ENCODE measurements around the gene ABCC9. TPM values are rescaled to one million over a fixed set of nuclear protein-coding genes. Genes with fewer than 3 reads are reported as not detected.
A peak's percentile ranks its signal among the peaks of the same experiment; 100 is the strongest.
"Not testable (repeated sequence)": the region's sequence is repeated elsewhere in the genome, so short reads cannot be mapped to it uniquely, and the experiment has no call there.

The ABCC9 gene
- polyA plus RNA-seq, 4 donors: under 0.01 to 2.5 (median 1.4) TPM; not detected in 1

GRCh38 chr12:21801522-21802288, 139.5 kb downstream of the ABCC9 start:
- WGBS, 3 donors: 31 to 64% (median 32%) methylated on average over 4 of the region's 4 CpGs
- no peaks in the 10 kb centered on the region for H3K9me3 ChIP-seq (ENCODE audit: control insufficient read depth in 2 of 2, insufficient read depth in 1 of 2, low read depth in 1 of 2, low read length in 1 of 2)
- no peaks in the 10 kb centered on the region for H3K36me3 ChIP-seq (ENCODE audit: control insufficient read depth in 3 of 3, insufficient read depth in 2 of 3, low read depth in 1 of 3, low read length in 3 of 3)
- no peak overlapping the region for H3K4me3 ChIP-seq (ENCODE audit: low read depth in 1 of 3, low read length in 3 of 3)
- FAIRE-seq (no peak), DNase-seq (peak; percentile 53 to 56)
- H3K27ac ChIP-seq (ENCODE audit: low read depth in 1 of 3, low read length in 2 of 3): peak overlapping the region in 1 of 3 donors; percentile 26
- no peaks in the 10 kb centered on the region for H3K27me3 ChIP-seq (ENCODE audit: control insufficient read depth in 3 of 3, insufficient read depth in 3 of 3, low read length in 3 of 3)
- H3K4me1 ChIP-seq (ENCODE audit: control insufficient read depth in 3 of 3, insufficient read depth in 2 of 3, low read depth in 1 of 3, low read length in 2 of 3): peaks cover 0 to 14% (median 0%) of the 10 kb centered on the region in 3 donors

- no peak for FAIRE-seq
- DNase-seq: peak; percentile 77 to 83
- Histone ChIP-seq H3K4me1 (ENCODE audit: control insufficient read depth in 3 of 3, insufficient read depth in 2 of 3, low read depth in 1 of 3, low read length in 2 of 3) (peaks cover 0 to 14% (median 0%) of the 10 kb centered on the region in 3 donors), H3K9me3 (ENCODE audit: control insufficient read depth in 2 of 2, insufficient read depth in 1 of 2, low read depth in 1 of 2, low read length in 1 of 2) (no peaks in the 10 kb centered on the region), H3K36me3 (ENCODE audit: control insufficient read depth in 3 of 3, insufficient read depth in 2 of 3, low read depth in 1 of 3, low read length in 3 of 3) (no peaks in the 10 kb centered on the region), H3K27ac (ENCODE audit: low read depth in 1 of 3, low read length in 2 of 3) (peak overlapping the region in 1 of 3 donors; percentile 68), H3K27me3 (ENCODE audit: control insufficient read depth in 3 of 3, insufficient read depth in 3 of 3, low read length in 3 of 3) (no peaks in the 10 kb centered on the region), H3K4me3 (ENCODE audit: low read depth in 1 of 3, low read length in 3 of 3) (no peak overlapping the region)
- WGBS, 3 donors: 2 to 55% (median 17%) methylated on average over 1 of the region's 1 CpG
Observed at GRCh38 chr12:21800011-21800410, 141.2 kb downstream of the ABCC9 start.

- H3K4me1 ChIP-seq (ENCODE audit: control insufficient read depth in 3 of 3, insufficient read depth in 2 of 3, low read depth in 1 of 3, low read length in 2 of 3): peaks cover 0 to 14% (median 0%) of the 10 kb centered on the region in 3 donors
- WGBS, 3 donors: 90 to 97% (median 94%) methylated on average over 1 of the region's 1 CpG
- FAIRE-seq (no peak), DNase-seq (no peak)
- no peaks in the 10 kb centered on the region for H3K27me3 ChIP-seq (ENCODE audit: control insufficient read depth in 3 of 3, insufficient read depth in 3 of 3, low read length in 3 of 3)
- H3K9me3 ChIP-seq (ENCODE audit: control insufficient read depth in 2 of 2, insufficient read depth in 1 of 2, low read depth in 1 of 2, low read length in 1 of 2): no peaks in the 10 kb centered on the region
- H3K4me3 ChIP-seq (ENCODE audit: low read depth in 1 of 3, low read length in 3 of 3): no peak overlapping the region
- H3K27ac ChIP-seq (ENCODE audit: low read depth in 1 of 3, low read length in 2 of 3): no peak overlapping the region
- no peaks in the 10 kb centered on the region for H3K36me3 ChIP-seq (ENCODE audit: control insufficient read depth in 3 of 3, insufficient read depth in 2 of 3, low read depth in 1 of 3, low read length in 3 of 3)
Observed at GRCh38 chr12:21797539-21797938, 143.7 kb downstream of the ABCC9 start.

- Histone ChIP-seq H3K36me3 (ENCODE audit: control insufficient read depth in 3 of 3, insufficient read depth in 2 of 3, low read depth in 1 of 3, low read length in 3 of 3) (no peaks in the 10 kb centered on the region), H3K4me3 (ENCODE audit: low read depth in 1 of 3, low read length in 3 of 3) (no peak overlapping the region), H3K9me3 (ENCODE audit: control insufficient read depth in 2 of 2, insufficient read depth in 1 of 2, low read depth in 1 of 2, low read length in 1 of 2) (no peaks in the 10 kb centered on the region), H3K4me1 (ENCODE audit: control insufficient read depth in 3 of 3, insufficient read depth in 2 of 3, low read depth in 1 of 3, low read length in 2 of 3) (peaks cover 0 to 6% (median 0%) of the 10 kb centered on the region in 3 donors), H3K27me3 (ENCODE audit: control insufficient read depth in 3 of 3, insufficient read depth in 3 of 3, low read length in 3 of 3) (no peaks in the 10 kb centered on the region), H3K27ac (ENCODE audit: low read depth in 1 of 3, low read length in 2 of 3) (no peak overlapping the region)
- DNase-seq (no peak), FAIRE-seq (no peak)
- WGBS, 3 donors: 87 to 93% (median 89%) methylated on average over 10 of the region's 10 CpGs
Observed at GRCh38 chr12:21795648-21796328, 145.4 kb downstream of the ABCC9 start.

- not testable (repeated sequence) for H3K4me3 ChIP-seq (ENCODE audit: low read depth in 1 of 3, low read length in 3 of 3)
Observed at GRCh38 chr12:21794807-21795595, 146.2 kb downstream of the ABCC9 start.

GRCh38 chr12:21789687-21790086, 151.5 kb downstream of the ABCC9 start:
- H3K27ac ChIP-seq (ENCODE audit: low read depth in 1 of 3, low read length in 2 of 3); DNase-seq; H3K36me3 ChIP-seq (ENCODE audit: control insufficient read depth in 3 of 3, insufficient read depth in 2 of 3, low read depth in 1 of 3, low read length in 3 of 3); H3K4me1 ChIP-seq (ENCODE audit: control insufficient read depth in 3 of 3, insufficient read depth in 2 of 3, low read depth in 1 of 3, low read length in 2 of 3); H3K4me3 ChIP-seq (ENCODE audit: low read depth in 1 of 3, low read length in 3 of 3); FAIRE-seq; H3K27me3 ChIP-seq (ENCODE audit: control insufficient read depth in 3 of 3, insufficient read depth in 3 of 3, low read length in 3 of 3); H3K9me3 ChIP-seq (ENCODE audit: control insufficient read depth in 2 of 2, insufficient read depth in 1 of 2, low read depth in 1 of 2, low read length in 1 of 2): not testable (repeated sequence)
- WGBS, 3 donors: 81 to 86% (median 83%) methylated on average over 4 of the region's 4 CpGs

More at GRCh38 chr12:21794807-21795595, 146.2 kb downstream of the ABCC9 start:
- not testable (repeated sequence) for H3K36me3 ChIP-seq (ENCODE audit: control insufficient read depth in 3 of 3, insufficient read depth in 2 of 3, low read depth in 1 of 3, low read length in 3 of 3); H3K27ac ChIP-seq (ENCODE audit: low read depth in 1 of 3, low read length in 2 of 3); DNase-seq; H3K9me3 ChIP-seq (ENCODE audit: control insufficient read depth in 2 of 2, insufficient read depth in 1 of 2, low read depth in 1 of 2, low read length in 1 of 2); H3K27me3 ChIP-seq (ENCODE audit: control insufficient read depth in 3 of 3, insufficient read depth in 3 of 3, low read length in 3 of 3); FAIRE-seq; H3K4me1 ChIP-seq (ENCODE audit: control insufficient read depth in 3 of 3, insufficient read depth in 2 of 3, low read depth in 1 of 3, low read length in 2 of 3)
- WGBS, 3 donors: 75 to 92% (median 78%) methylated on average over 8 of the region's 8 CpGs

- no peak overlapping the region for H3K27ac ChIP-seq (ENCODE audit: low read depth in 1 of 3, low read length in 2 of 3)
- H3K4me3 ChIP-seq (ENCODE audit: low read depth in 1 of 3, low read length in 3 of 3): no peak overlapping the region
- FAIRE-seq: no peak
- no peaks in the 10 kb centered on the region for H3K9me3 ChIP-seq (ENCODE audit: control insufficient read depth in 2 of 2, insufficient read depth in 1 of 2, low read depth in 1 of 2, low read length in 1 of 2)
- DNase-seq: peak in 1 of 2 donors; percentile 45
- H3K36me3 ChIP-seq (ENCODE audit: control insufficient read depth in 3 of 3, insufficient read depth in 2 of 3, low read depth in 1 of 3, low read length in 3 of 3): no peaks in the 10 kb centered on the region
- no peaks in the 10 kb centered on the region for H3K4me1 ChIP-seq (ENCODE audit: control insufficient read depth in 3 of 3, insufficient read depth in 2 of 3, low read depth in 1 of 3, low read length in 2 of 3)
- H3K27me3 ChIP-seq (ENCODE audit: control insufficient read depth in 3 of 3, insufficient read depth in 3 of 3, low read length in 3 of 3): no peaks in the 10 kb centered on the region
- 46 to 71% (median 47%) methylated on average over 7 of the region's 7 CpGs for WGBS, 3 donors
Observed at GRCh38 chr12:21788089-21788983, 152.9 kb downstream of the ABCC9 start.

Data from small intestine (tissue), 7 donors.